ENCODE results near the gene SUSD5.

GRCh38 chr3:33152363-33153360, 65.9 kb downstream of the SUSD5 start:
- TF ChIP-seq CTCF (tag by site-specific recombination; IDR thresholded peaks at IDR 0.05) (no peak), REST (tag by site-specific recombination; IDR thresholded peaks at IDR 0.05) (no peak)

All from HEK293 (cell line).